Panc1 (cell line): ENCODE measurements around the gene METTL26.

Source experiments
- POLR2AphosphoS5 ChIP-seq: IDR thresholded peaks from 2 replicates; pipeline ENCODE4 v1.6.1; 2012; ENCODE audit warnings: mild to moderate bottlenecking, low read depth, low read length, moderate library complexity
- SIN3A ChIP-seq: IDR thresholded peaks from 2 replicates; pipeline ENCODE4 v1.6.1; 2012; ENCODE audit warnings: low read depth, mild to moderate bottlenecking, low read length, moderate library complexity, borderline replicate concordance; ENCODE audit not compliant: insufficient read depth
- TCF7L2 ChIP-seq: IDR thresholded peaks from 2 replicates; pipeline ENCODE4 v1.6.1; 2011; ENCODE audit warnings: mild to moderate bottlenecking, low read depth, low read length, inconsistent platforms
- TF ChIP-seq, protein P1 (sequence below): fragments of 450-650 bp; IDR thresholded peaks from 2 replicates; pipeline ENCODE4 v1.5.1; 2017; ENCODE audit warnings: mild to moderate bottlenecking
- TF ChIP-seq, protein P2 (sequence below), 2 experiments: IDR thresholded peaks; 2 replicates each; pipeline ENCODE4 v1.6.1; 2011 to 2012; ENCODE audit warnings: low read depth in 2 of 2, control low read depth in 1 of 2, low read length in 1 of 2, mild to moderate bottlenecking in 1 of 2, moderate library complexity in 1 of 2; ENCODE audit not compliant: insufficient read depth in 1 of 2

- TF ChIP-seq POLR2AphosphoS5 (no peak), TCF7L2 (no peak), SIN3A (no peak)
- TF ChIP-seq, protein P1, sequence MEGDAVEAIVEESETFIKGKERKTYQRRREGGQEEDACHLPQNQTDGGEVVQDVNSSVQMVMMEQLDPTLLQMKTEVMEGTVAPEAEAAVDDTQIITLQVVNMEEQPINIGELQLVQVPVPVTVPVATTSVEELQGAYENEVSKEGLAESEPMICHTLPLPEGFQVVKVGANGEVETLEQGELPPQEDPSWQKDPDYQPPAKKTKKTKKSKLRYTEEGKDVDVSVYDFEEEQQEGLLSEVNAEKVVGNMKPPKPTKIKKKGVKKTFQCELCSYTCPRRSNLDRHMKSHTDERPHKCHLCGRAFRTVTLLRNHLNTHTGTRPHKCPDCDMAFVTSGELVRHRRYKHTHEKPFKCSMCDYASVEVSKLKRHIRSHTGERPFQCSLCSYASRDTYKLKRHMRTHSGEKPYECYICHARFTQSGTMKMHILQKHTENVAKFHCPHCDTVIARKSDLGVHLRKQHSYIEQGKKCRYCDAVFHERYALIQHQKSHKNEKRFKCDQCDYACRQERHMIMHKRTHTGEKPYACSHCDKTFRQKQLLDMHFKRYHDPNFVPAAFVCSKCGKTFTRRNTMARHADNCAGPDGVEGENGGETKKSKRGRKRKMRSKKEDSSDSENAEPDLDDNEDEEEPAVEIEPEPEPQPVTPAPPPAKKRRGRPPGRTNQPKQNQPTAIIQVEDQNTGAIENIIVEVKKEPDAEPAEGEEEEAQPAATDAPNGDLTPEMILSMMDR, result no peak
- TF ChIP-seq, protein P2, sequence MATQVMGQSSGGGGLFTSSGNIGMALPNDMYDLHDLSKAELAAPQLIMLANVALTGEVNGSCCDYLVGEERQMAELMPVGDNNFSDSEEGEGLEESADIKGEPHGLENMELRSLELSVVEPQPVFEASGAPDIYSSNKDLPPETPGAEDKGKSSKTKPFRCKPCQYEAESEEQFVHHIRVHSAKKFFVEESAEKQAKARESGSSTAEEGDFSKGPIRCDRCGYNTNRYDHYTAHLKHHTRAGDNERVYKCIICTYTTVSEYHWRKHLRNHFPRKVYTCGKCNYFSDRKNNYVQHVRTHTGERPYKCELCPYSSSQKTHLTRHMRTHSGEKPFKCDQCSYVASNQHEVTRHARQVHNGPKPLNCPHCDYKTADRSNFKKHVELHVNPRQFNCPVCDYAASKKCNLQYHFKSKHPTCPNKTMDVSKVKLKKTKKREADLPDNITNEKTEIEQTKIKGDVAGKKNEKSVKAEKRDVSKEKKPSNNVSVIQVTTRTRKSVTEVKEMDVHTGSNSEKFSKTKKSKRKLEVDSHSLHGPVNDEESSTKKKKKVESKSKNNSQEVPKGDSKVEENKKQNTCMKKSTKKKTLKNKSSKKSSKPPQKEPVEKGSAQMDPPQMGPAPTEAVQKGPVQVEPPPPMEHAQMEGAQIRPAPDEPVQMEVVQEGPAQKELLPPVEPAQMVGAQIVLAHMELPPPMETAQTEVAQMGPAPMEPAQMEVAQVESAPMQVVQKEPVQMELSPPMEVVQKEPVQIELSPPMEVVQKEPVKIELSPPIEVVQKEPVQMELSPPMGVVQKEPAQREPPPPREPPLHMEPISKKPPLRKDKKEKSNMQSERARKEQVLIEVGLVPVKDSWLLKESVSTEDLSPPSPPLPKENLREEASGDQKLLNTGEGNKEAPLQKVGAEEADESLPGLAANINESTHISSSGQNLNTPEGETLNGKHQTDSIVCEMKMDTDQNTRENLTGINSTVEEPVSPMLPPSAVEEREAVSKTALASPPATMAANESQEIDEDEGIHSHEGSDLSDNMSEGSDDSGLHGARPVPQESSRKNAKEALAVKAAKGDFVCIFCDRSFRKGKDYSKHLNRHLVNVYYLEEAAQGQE (IDR thresholded peaks at IDR 0.05; ENCODE audit: insufficient read depth in 1 of 2, low read depth in 2 of 2, low read length in 1 of 2), result no peak
Measured at GRCh38 chr16:647173-647902, 11.2 kb upstream of the METTL26 start.
